Raji (cell line): Measurements from ENCODE around the gene KIF23.

Experiments
- POLR2A ChIP-seq: IDR thresholded peaks from 2 replicates; pipeline ENCODE4 v1.6.1; 2011; ENCODE audit warnings: low read depth, low read length, control low read depth; ENCODE audit not compliant: insufficient read depth

KIF23 gene

GRCh38 chr15:69451951-69452691 is 38.0 kb downstream of the KIF23 start:
- TF ChIP-seq POLR2A: no peak

GRCh38 chr15:69452692-69453521 is 38.8 kb downstream of the KIF23 start, which contains the start of gene RPLP1:
Gene RPLP1 (plus strand): TSS chr15:69452818. CDS start chr15:69452949, 131 bp downstream.
- TF ChIP-seq POLR2A: peak; percentile 99

GRCh38 chr15:69454953-69455352 is 40.8 kb downstream of the KIF23 start:
- TF ChIP-seq POLR2A: no peak

- no peak for TF ChIP-seq POLR2A
These were observed 42.3 kb downstream of the KIF23 start for GRCh38 chr15:69456208-69457166.

- peak; percentile 28; the same call in 1 of the 2 replicates for TF ChIP-seq POLR2A
These were observed 43.4 kb downstream of the KIF23 start for GRCh38 chr15:69457304-69458280.

GRCh38 chr15:69459066-69459465 is 44.9 kb downstream of the KIF23 start:
- no peak for TF ChIP-seq POLR2A

GRCh38 chr15:69460481-69460880 is 46.3 kb downstream of the KIF23 start:
- TF ChIP-seq POLR2A: no peak

GRCh38 chr15:69462030-69462492 is 47.9 kb downstream of the KIF23 start:
- TF ChIP-seq POLR2A: no peak

- TF ChIP-seq POLR2A: peak; percentile 75
These were observed 48.5 kb downstream of the KIF23 start for GRCh38 chr15:69462493-69463181.

- no peak for TF ChIP-seq POLR2A
These were observed 49.1 kb downstream of the KIF23 start for GRCh38 chr15:69463182-69463756.

- TF ChIP-seq POLR2A: no peak
These were observed 51.1 kb downstream of the KIF23 start for GRCh38 chr15:69465253-69465652.

- TF ChIP-seq POLR2A: no peak
These were observed 52.6 kb downstream of the KIF23 start for GRCh38 chr15:69466733-69467132.

GRCh38 chr15:69467636-69468035 is 53.5 kb downstream of the KIF23 start:
- no peak for TF ChIP-seq POLR2A
